HCT116 (cell line): ENCODE measurements around the gene KCND2. TPM values are rescaled to one million over a fixed set of nuclear protein-coding genes. Genes with fewer than 3 reads are reported as not detected.

Experiments
- ATAC-seq: fragments of 200-7000 bp; cut with Tn5 transposase; 2 replicates; pipeline ENCODE4 v1.9.1; 2020; ENCODE audit warnings: mild to moderate bottlenecking, moderate library complexity
- BruUV-seq: library from RNA; stranded (reverse); fragments of 400-500 nt; replicated peaks from 2 replicates; lab custom pipeline; 2021; lab: Mats Ljungman, UMichigan
- CTCF ChIA-PET: fragments of 300-600 bp; sonication (Branson Sonifier 250); formaldehyde crosslinking; loops from one replicate; lab custom pipeline; 2021; ENCODE audit warnings: antibody characterized with exemption; lab: Charles Lee
- POLR2A ChIA-PET: fragments of 300-600, 350-600 bp; sonication (Branson Sonifier 250); formaldehyde crosslinking; loops from one replicate; lab custom pipeline; 2021; ENCODE audit warnings: antibody characterized with exemption; lab: Charles Lee
- RAD21 ChIA-PET, 2 experiments: fragments of 300-600 bp; sonication (Branson Sonifier 250); formaldehyde crosslinking; loops; one replicate each; lab custom pipeline; 2023; ENCODE audit warnings: low total read pairs in 2 of 2; ENCODE audit not compliant: uncharacterized antibody in 2 of 2, unreplicated experiment in 2 of 2, low non-redundant PET in 1 of 2; lab: Charles Lee
- DNase-seq: peaks from one replicate; pipeline ENCODE4 v3.0.0-alpha.2; 2010; ENCODE audit warnings: low read depth, low spot score
- H2AFZ ChIP-seq: fragments of 200-600 bp; shearing (Covaris generic), sonication (generic); 2 replicates; pipeline ENCODE4 v1.6.1; 2017; ENCODE audit warnings: low read depth, mixed run types, mixed read lengths, antibody characterized with exemption, low read length; ENCODE audit not compliant: poor library complexity, severe bottlenecking
- H3K27ac ChIP-seq: 2 replicates; pipeline ENCODE4 v1.5.1; 2012; ENCODE audit warnings: low read depth, low read length
- H3K27me3 ChIP-seq: fragments of 200-600 bp; sonication (generic); 2 replicates; pipeline ENCODE4 v1.6.1; 2016; ENCODE audit warnings: mixed run types, low read length, mixed read lengths; ENCODE audit not compliant: insufficient read depth
- H3K36me3 ChIP-seq, 2 experiments: fragments of 200-500 bp in 1 of 2; fragments of 200-600 bp in 1 of 2; sonication (Bioruptor generic) in 1 of 2; sonication (generic) in 1 of 2; 2 replicates each; pipeline versions ENCODE4 v1.5.1 to v1.6.1; 2014 to 2016; ENCODE audit warnings: low read length in 2 of 2, inconsistent platforms in 1 of 2, mixed read lengths in 1 of 2, mixed run types in 1 of 2; ENCODE audit not compliant: insufficient read depth in 2 of 2, control insufficient read depth in 1 of 2
- H3K4me1 ChIP-seq, 2 experiments: fragments of 200-600 bp in 1 of 2; sonication (generic) in 1 of 2; 2 replicates each; pipeline versions ENCODE4 v1.5.1 to v1.6.1; 2012 to 2017; ENCODE audit warnings: low read length in 2 of 2, inconsistent platforms in 1 of 2, mild to moderate bottlenecking in 1 of 2, mixed read lengths in 1 of 2, mixed run types in 1 of 2, moderate library complexity in 1 of 2; ENCODE audit not compliant: insufficient read depth in 2 of 2, control insufficient read depth in 1 of 2
- H3K4me2 ChIP-seq: fragments of 200-600 bp; sonication (generic); 2 replicates; pipeline ENCODE4 v1.6.1; 2017; ENCODE audit warnings: mixed run types, low read length, mixed read lengths
- H3K4me3 ChIP-seq, 2 experiments: fragments of 200-600 bp in 1 of 2; sonication (generic) in 1 of 2; replicated peaks in 1 of 2; 2 replicates each; pipeline ENCODE4 v1.5.1; 2011 to 2016; ENCODE audit warnings: low read length in 2 of 2, control low read depth in 1 of 2, low read depth in 1 of 2, mild to moderate bottlenecking in 1 of 2, mixed read lengths in 1 of 2, mixed run types in 1 of 2
- H3K79me2 ChIP-seq: fragments of 200-600 bp; sonication (generic); 2 replicates; pipeline ENCODE4 v1.6.1; 2017; ENCODE audit warnings: mild to moderate bottlenecking, mixed run types, low read length, moderate library complexity, mixed read lengths; ENCODE audit not compliant: insufficient read depth
- H3K9ac ChIP-seq: fragments of 200-600 bp; sonication (generic); 2 replicates; pipeline ENCODE4 v1.6.1; 2016; ENCODE audit warnings: low read length, mixed read lengths
- H3K9me2 ChIP-seq: fragments of 200-600 bp; sonication (generic), shearing (Covaris generic); 2 replicates; pipeline ENCODE4 v1.6.1; 2017; ENCODE audit warnings: mixed run types, mild to moderate bottlenecking, moderate library complexity; ENCODE audit not compliant: insufficient read depth
- H3K9me3 ChIP-seq, 2 experiments: fragments of 200-500 bp in 1 of 2; fragments of 200-600 bp in 1 of 2; sonication (Bioruptor generic) in 1 of 2; sonication (generic) in 1 of 2; 2 replicates each; pipeline ENCODE4 v1.6.1; 2014 to 2017; ENCODE audit warnings: low read length in 2 of 2, mixed read lengths in 2 of 2, inconsistent platforms in 1 of 2, low read depth in 1 of 2, mild to moderate bottlenecking in 1 of 2, mixed run types in 1 of 2, moderate library complexity in 1 of 2; ENCODE audit not compliant: control insufficient read depth in 1 of 2, insufficient read depth in 1 of 2
- H4K20me1 ChIP-seq: fragments of 200-600 bp; sonication (generic), shearing (Covaris generic); 2 replicates; pipeline ENCODE4 v1.6.1; 2017; ENCODE audit warnings: mixed run types, mild to moderate bottlenecking, moderate library complexity; ENCODE audit not compliant: insufficient read depth
- CEBPB ChIP-seq: IDR thresholded peaks from 2 replicates; pipeline ENCODE4 v1.6.1; 2012; ENCODE audit warnings: low read depth
- EGR1 ChIP-seq: IDR thresholded peaks from 2 replicates; pipeline ENCODE4 v1.6.1; 2012; ENCODE audit warnings: low read depth
- ELF1 ChIP-seq: IDR thresholded peaks from 2 replicates; pipeline ENCODE4 v1.6.1; 2012; ENCODE audit warnings: low read depth, borderline replicate concordance
- EZH2 ChIP-seq: fragments of 200-600 bp; sonication (generic); IDR thresholded peaks from 2 replicates; pipeline ENCODE4 v1.6.1; 2017; ENCODE audit warnings: antibody characterized with exemption, mixed run types
- EZH2phosphoT487 ChIP-seq: fragments of 200-600 bp; IDR thresholded peaks from 2 replicates; pipeline ENCODE4 v1.6.1; 2018; ENCODE audit warnings: antibody characterized with exemption, borderline replicate concordance
- FOSL1 ChIP-seq: IDR thresholded peaks from 2 replicates; pipeline ENCODE4 v1.6.1; 2012; ENCODE audit warnings: low read depth
- JUND ChIP-seq: IDR thresholded peaks from 2 replicates; pipeline ENCODE4 v1.6.1; 2012
- POLR2A ChIP-seq: IDR thresholded peaks from 2 replicates; pipeline ENCODE4 v1.7.0; 2011; ENCODE audit warnings: borderline replicate concordance; ENCODE audit not compliant: insufficient read depth, insufficient read length; ENCODE audit errors: extremely low read depth
- RAD21 ChIP-seq: IDR thresholded peaks from 2 replicates; pipeline ENCODE4 v1.6.1; 2012; ENCODE audit warnings: low read depth, mild to moderate bottlenecking
- SRF ChIP-seq: IDR thresholded peaks from 2 replicates; pipeline ENCODE4 v1.6.1; 2012; ENCODE audit warnings: low read depth
- intact Hi-C: fragments of 100-400 bp; cut with micrococcal nuclease; formaldehyde crosslinking; loops from 2 replicates; pipeline ENCODE4 v1.10.0; 2022
- total RNA-seq: library from RNA; stranded (reverse); gene quantifications from one replicate; pipeline ENCODE4 v1.2.1, GENCODE V29; 2021; ENCODE audit not compliant: unreplicated experiment
- TF ChIP-seq, protein P1 (sequence below), 3 experiments: fragments of 200-600 bp in 1 of 3; sonication (generic) in 1 of 3; IDR thresholded peaks in 2 of 3; conservative IDR thresholded peaks in 1 of 3; 2 replicates each; pipeline ENCODE4 v1.5.1; 2012 to 2017; ENCODE audit warnings: low read depth in 2 of 3, low read length in 2 of 3, antibody characterized with exemption in 1 of 3, borderline replicate concordance in 1 of 3, control low read depth in 1 of 3, mild to moderate bottlenecking in 1 of 3, mixed read lengths in 1 of 3, mixed run types in 1 of 3, moderate library complexity in 1 of 3; ENCODE audit not compliant: insufficient read depth in 1 of 3
- TF ChIP-seq, protein P2 (sequence below): IDR thresholded peaks from 2 replicates; pipeline ENCODE4 v1.6.1; 2012

KCND2 gene
- total RNA-seq, 1 experiment from 2014 or later: 0.05 TPM

DNA sequence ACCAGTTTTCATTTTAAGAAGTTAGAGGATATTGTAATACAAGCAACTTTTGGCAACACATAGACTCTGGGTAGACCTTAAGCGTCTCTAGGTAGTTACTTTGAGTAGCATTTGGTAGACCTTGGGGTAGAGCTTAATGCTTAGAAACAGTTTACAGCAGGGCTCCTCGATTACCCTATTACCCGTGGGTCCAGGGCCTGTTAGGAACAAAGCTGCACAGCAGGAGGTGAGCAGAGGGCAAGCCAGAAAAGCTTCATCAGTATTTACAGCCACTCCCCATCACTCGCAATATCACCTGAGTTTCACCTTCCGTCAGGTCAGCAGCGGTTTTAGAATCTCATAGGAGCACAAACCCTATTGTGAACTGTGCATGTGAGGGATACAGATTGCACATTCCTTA lies 411.5 kb downstream of the KCND2 start:
- Histone ChIP-seq H3K27ac (no peak overlapping the region), H3K27me3 (no peaks in the 10 kb centered on the region)
- RAD21 ChIA-PET: no interaction called here
- ATAC-seq (no peak), DNase-seq (no peak)
- BruUV-seq: no TSS peak
- intact Hi-C loops: no loop called here
- TF ChIP-seq POLR2A: no peak
- TF ChIP-seq, protein P1, sequence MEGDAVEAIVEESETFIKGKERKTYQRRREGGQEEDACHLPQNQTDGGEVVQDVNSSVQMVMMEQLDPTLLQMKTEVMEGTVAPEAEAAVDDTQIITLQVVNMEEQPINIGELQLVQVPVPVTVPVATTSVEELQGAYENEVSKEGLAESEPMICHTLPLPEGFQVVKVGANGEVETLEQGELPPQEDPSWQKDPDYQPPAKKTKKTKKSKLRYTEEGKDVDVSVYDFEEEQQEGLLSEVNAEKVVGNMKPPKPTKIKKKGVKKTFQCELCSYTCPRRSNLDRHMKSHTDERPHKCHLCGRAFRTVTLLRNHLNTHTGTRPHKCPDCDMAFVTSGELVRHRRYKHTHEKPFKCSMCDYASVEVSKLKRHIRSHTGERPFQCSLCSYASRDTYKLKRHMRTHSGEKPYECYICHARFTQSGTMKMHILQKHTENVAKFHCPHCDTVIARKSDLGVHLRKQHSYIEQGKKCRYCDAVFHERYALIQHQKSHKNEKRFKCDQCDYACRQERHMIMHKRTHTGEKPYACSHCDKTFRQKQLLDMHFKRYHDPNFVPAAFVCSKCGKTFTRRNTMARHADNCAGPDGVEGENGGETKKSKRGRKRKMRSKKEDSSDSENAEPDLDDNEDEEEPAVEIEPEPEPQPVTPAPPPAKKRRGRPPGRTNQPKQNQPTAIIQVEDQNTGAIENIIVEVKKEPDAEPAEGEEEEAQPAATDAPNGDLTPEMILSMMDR (IDR thresholded peaks at IDR 0.05 in 2 of 3, conservative IDR thresholded peaks at IDR 0.05 in 1 of 3; ENCODE audit: borderline replicate concordance in 1 of 3, insufficient read depth in 1 of 3, low read depth in 2 of 3, low read length in 2 of 3): no peak
- TF ChIP-seq CEBPB: no peak
- no peak for TF ChIP-seq SRF
- TF ChIP-seq, protein P2, sequence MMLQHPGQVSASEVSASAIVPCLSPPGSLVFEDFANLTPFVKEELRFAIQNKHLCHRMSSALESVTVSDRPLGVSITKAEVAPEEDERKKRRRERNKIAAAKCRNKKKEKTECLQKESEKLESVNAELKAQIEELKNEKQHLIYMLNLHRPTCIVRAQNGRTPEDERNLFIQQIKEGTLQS: no peak
- TF ChIP-seq, all 23 proteins: peak for 0
- Histone ChIP-seq H3K4me3 (no peak overlapping the region), H3K9me2 (no peaks in the 10 kb centered on the region), H3K9me3 (no peaks in the 10 kb centered on the region), H3K4me2 (no peak overlapping the region), H3K79me2 (no peaks in the 10 kb centered on the region), H3K36me3 (no peaks in the 10 kb centered on the region), H3K9ac (no peak overlapping the region), H3K4me1 (no peaks in the 10 kb centered on the region), H2AFZ (no peak overlapping the region), H4K20me1 (no peaks in the 10 kb centered on the region)
- POLR2A ChIA-PET: no interaction called here
- CTCF ChIA-PET: no interaction called here

DNA sequence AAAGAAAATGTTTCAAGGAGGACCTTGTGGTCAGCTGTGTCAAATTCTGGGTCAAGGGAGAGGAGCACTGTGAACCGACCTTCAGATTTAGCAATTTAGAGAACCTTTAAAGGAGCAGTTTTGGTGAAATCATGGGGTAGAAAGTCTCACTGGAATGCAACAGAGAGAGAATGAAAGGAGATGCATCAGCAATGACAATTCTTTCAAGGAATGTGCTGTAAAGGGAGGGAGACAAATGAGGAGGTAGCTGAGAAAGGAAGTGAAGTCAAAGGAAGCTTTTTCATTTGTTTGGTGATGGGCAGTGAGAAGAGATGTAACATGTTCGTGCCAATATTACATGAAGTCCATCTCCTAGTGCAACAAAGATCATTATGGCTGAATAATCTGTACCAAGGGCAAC lies 418.9 kb downstream of the KCND2 start:
- ATAC-seq: no peak
- ChIA-PET POLR2A (no interaction called here), RAD21 (no interaction called here), CTCF (no interaction called here)
- no peak for DNase-seq
- no peaks in the 10 kb centered on the region for H3K27me3 ChIP-seq
- no peaks in the 10 kb centered on the region for H3K4me1 ChIP-seq
- H3K4me2 ChIP-seq: no peak overlapping the region
- H3K9me3 ChIP-seq: no peaks in the 10 kb centered on the region
- TF ChIP-seq JUND: no peak
- TF ChIP-seq EZH2: no peak
- no peak for TF ChIP-seq SRF
- no peak for TF ChIP-seq ELF1
- TF ChIP-seq, protein P1 (IDR thresholded peaks at IDR 0.05 in 2 of 3, conservative IDR thresholded peaks at IDR 0.05 in 1 of 3; ENCODE audit: borderline replicate concordance in 1 of 3, insufficient read depth in 1 of 3, low read depth in 2 of 3, low read length in 2 of 3): no peak
- TF ChIP-seq, protein P2: no peak
- no peak for TF ChIP-seq EGR1
- TF ChIP-seq FOSL1: no peak
- TF ChIP-seq RAD21: no peak
- TF ChIP-seq EZH2phosphoT487: no peak
- no peak for TF ChIP-seq POLR2A
- H3K27ac ChIP-seq: no peak overlapping the region
- H3K79me2 ChIP-seq: no peaks in the 10 kb centered on the region
- no TSS peak for BruUV-seq
- no peaks in the 10 kb centered on the region for H3K36me3 ChIP-seq
- H3K9me2 ChIP-seq: no peaks in the 10 kb centered on the region
- intact Hi-C loops: no loop called here
- no peak overlapping the region for H3K9ac ChIP-seq
- H4K20me1 ChIP-seq: no peaks in the 10 kb centered on the region
- H3K4me3 ChIP-seq: no peak overlapping the region
- no peak overlapping the region for H2AFZ ChIP-seq
